Measurements from ENCODE around the gene PPP4R1. TPM values are rescaled to one million over a fixed set of nuclear protein-coding genes. Genes with fewer than 3 reads are reported as not detected.

Gene PPP4R1
- total RNA-seq, 1 experiment from 2014 or later, result 65.2 TPM

GRCh38 chr18:9561759-9562158, 52.6 kb downstream of the PPP4R1 start:
- CTCF ChIA-PET, result no interaction called here

GRCh38 chr18:9559253-9559652, 55.1 kb downstream of the PPP4R1 start:
- ChIA-PET POLR2A (ENCODE audit: low non-redundant PET) (no interaction called here), CTCF (no interaction called here)
- intact Hi-C loops (cut with micrococcal nuclease; ENCODE audit: unreplicated experiment), result no loop called here
- Histone ChIP-seq H3K4me1 (ENCODE audit: insufficient read depth, low read length, poor library complexity, severe bottlenecking) (no peaks in the 10 kb centered on the region), H3K9me3 (ENCODE audit: low read depth, low read length, poor library complexity, severe bottlenecking) (no peaks in the 10 kb centered on the region), H3K27ac (ENCODE audit: low read depth, low read length, poor library complexity, severe bottlenecking) (no peak overlapping the region), H3K27me3 (replicated peaks; ENCODE audit: insufficient read depth, low read depth, low read length, poor library complexity) (no peaks in the 10 kb centered on the region), H3K36me3 (ENCODE audit: insufficient read depth, low read length, poor library complexity, severe bottlenecking) (peaks cover 43% of the 10 kb centered on the region), H3K4me3 (ENCODE audit: low read depth, low read length, poor library complexity, severe bottlenecking) (no peak overlapping the region)
- BruUV-seq (replicated peaks), result no TSS peak
- TF ChIP-seq EZH2 (IDR thresholded peaks at IDR 0.05; ENCODE audit: borderline replicate concordance, low read depth, low read length, poor library complexity, severe bottlenecking) (no peak), CTCF (conservative IDR thresholded peaks at IDR 0.05; ENCODE audit: low read depth, low read length) (no peak)
- DNase-seq (ENCODE audit: low spot score), result no peak

More at GRCh38 chr18:9561759-9562158, 52.6 kb downstream of the PPP4R1 start:
- Histone ChIP-seq H3K4me1 (ENCODE audit: insufficient read depth, low read length, poor library complexity, severe bottlenecking) (no peaks in the 10 kb centered on the region), H3K4me3 (ENCODE audit: low read depth, low read length, poor library complexity, severe bottlenecking) (no peak overlapping the region), H3K27me3 (replicated peaks; ENCODE audit: insufficient read depth, low read depth, low read length, poor library complexity) (no peaks in the 10 kb centered on the region), H3K9me3 (ENCODE audit: low read depth, low read length, poor library complexity, severe bottlenecking) (no peaks in the 10 kb centered on the region), H3K36me3 (ENCODE audit: insufficient read depth, low read length, poor library complexity, severe bottlenecking) (peaks cover 29% of the 10 kb centered on the region), H3K27ac (ENCODE audit: low read depth, low read length, poor library complexity, severe bottlenecking) (no peak overlapping the region)
- DNase-seq (ENCODE audit: low spot score), result no peak
- POLR2A ChIA-PET (ENCODE audit: low non-redundant PET), result no interaction called here
- BruUV-seq (replicated peaks), result no TSS peak
- TF ChIP-seq EZH2 (IDR thresholded peaks at IDR 0.05; ENCODE audit: borderline replicate concordance, low read depth, low read length, poor library complexity, severe bottlenecking) (no peak), CTCF (conservative IDR thresholded peaks at IDR 0.05; ENCODE audit: low read depth, low read length) (no peak)
- intact Hi-C loops (cut with micrococcal nuclease; ENCODE audit: unreplicated experiment), result no loop called here

DNA sequence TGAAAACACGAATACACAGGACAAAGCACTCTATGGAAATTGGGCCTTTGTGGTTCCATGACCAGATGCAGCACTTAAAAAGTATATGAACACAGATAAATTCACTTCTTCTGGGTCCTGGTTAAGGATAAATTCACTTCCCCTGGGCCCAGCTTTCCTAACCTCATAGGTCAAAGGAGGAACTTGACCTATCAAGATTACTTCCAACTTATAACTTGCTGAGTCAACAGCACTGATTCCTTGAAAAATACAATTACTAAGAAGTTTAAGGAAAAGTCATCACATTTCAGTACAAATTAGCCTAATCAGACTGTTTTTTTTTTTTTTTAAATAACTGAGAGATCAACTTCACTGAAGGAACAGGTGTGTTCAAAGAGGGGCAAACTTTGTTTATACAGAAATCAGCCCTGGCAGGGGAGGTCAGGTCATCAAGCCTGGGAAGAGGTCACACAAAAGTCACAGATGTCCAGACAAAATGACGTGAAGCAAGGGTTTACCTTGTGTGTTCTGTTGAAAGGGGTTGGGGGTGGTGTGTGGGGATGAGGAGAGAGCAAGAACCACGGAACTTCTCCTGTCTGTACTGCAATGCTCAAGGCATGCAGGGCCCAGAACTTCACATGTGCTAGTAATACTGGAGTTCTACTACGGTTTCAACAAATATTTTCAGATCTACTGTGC, 55.8 kb downstream of the PPP4R1 start:
- no peaks in the 10 kb centered on the region for H3K4me1 ChIP-seq (ENCODE audit: insufficient read depth, low read length, poor library complexity, severe bottlenecking)
- H3K4me3 ChIP-seq (ENCODE audit: low read depth, low read length, poor library complexity, severe bottlenecking), result no peak overlapping the region
- BruUV-seq (replicated peaks), result no TSS peak
- peaks cover 47% of the 10 kb centered on the region for H3K36me3 ChIP-seq (ENCODE audit: insufficient read depth, low read length, poor library complexity, severe bottlenecking)
- DNase-seq (ENCODE audit: low spot score), result no peak
- no peak overlapping the region for H3K27ac ChIP-seq (ENCODE audit: low read depth, low read length, poor library complexity, severe bottlenecking)
- ChIA-PET POLR2A (ENCODE audit: low non-redundant PET) (no interaction called here), CTCF (no interaction called here)
- intact Hi-C loops (cut with micrococcal nuclease; ENCODE audit: unreplicated experiment), result no loop called here
- no peaks in the 10 kb centered on the region for H3K9me3 ChIP-seq (ENCODE audit: low read depth, low read length, poor library complexity, severe bottlenecking)
- H3K27me3 ChIP-seq (replicated peaks; ENCODE audit: insufficient read depth, low read depth, low read length, poor library complexity), result no peaks in the 10 kb centered on the region
- TF ChIP-seq EZH2 (IDR thresholded peaks at IDR 0.05; ENCODE audit: borderline replicate concordance, low read depth, low read length, poor library complexity, severe bottlenecking), result no peak
- no peak for TF ChIP-seq CTCF (conservative IDR thresholded peaks at IDR 0.05; ENCODE audit: low read depth, low read length)

Data from A673 (cell line).